MM.1S (cell line): Measurements from ENCODE around the gene STX3.

ENCODE experiments used
- EZH2phosphoT487 ChIP-seq: fragments of 300-600 bp; sonication (generic); IDR thresholded peaks from 2 replicates; pipeline ENCODE4 v1.6.1; 2018; ENCODE audit warnings: antibody characterized with exemption, low read length
- TF ChIP-seq, protein P1 (sequence below): fragments of 300-600 bp; sonication (generic); IDR thresholded peaks from 2 replicates; pipeline ENCODE4 v1.5.1; 2016; ENCODE audit warnings: antibody characterized with exemption, low read length, mixed read lengths

DNA sequence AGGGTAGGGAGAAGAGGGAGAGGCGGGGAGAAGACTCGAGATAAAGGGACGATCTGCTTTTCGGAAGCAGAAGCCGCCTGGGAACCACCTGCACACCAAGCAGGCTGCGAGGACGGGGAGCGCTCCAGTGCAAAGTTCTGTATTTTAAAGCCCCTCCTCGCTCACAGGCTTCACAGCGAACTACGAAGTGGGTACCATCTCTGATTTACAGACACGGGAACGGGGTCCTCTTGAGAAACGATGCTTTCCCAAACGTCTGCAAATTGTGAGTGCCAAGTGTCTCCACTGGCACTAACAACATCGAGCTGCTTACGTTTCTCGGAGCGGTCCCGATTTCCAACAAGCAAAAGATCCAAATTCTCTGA, 700 bp upstream of the STX3 start:
- TF ChIP-seq, protein P1, sequence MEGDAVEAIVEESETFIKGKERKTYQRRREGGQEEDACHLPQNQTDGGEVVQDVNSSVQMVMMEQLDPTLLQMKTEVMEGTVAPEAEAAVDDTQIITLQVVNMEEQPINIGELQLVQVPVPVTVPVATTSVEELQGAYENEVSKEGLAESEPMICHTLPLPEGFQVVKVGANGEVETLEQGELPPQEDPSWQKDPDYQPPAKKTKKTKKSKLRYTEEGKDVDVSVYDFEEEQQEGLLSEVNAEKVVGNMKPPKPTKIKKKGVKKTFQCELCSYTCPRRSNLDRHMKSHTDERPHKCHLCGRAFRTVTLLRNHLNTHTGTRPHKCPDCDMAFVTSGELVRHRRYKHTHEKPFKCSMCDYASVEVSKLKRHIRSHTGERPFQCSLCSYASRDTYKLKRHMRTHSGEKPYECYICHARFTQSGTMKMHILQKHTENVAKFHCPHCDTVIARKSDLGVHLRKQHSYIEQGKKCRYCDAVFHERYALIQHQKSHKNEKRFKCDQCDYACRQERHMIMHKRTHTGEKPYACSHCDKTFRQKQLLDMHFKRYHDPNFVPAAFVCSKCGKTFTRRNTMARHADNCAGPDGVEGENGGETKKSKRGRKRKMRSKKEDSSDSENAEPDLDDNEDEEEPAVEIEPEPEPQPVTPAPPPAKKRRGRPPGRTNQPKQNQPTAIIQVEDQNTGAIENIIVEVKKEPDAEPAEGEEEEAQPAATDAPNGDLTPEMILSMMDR, result no peak
- no peak for TF ChIP-seq EZH2phosphoT487
